GM23248 (cell line): ENCODE measurements around the gene FNDC1.
"Not testable (repeated sequence)": the region's sequence is repeated elsewhere in the genome, so short reads cannot be mapped to it uniquely, and the experiment has no call there.

ENCODE experiments used
- EZH2 ChIP-seq: fragments of 200-600 bp; sonication (generic); IDR thresholded peaks from 2 replicates; pipeline ENCODE4 v1.6.1; 2018; ENCODE audit warnings: antibody characterized with exemption, mild to moderate bottlenecking; ENCODE audit not compliant: insufficient read depth, poor library complexity, severe bottlenecking
- EZH2phosphoT487 ChIP-seq: fragments of 200-600 bp; sonication (generic); IDR thresholded peaks from 2 replicates; pipeline ENCODE4 v1.6.1; 2018; ENCODE audit warnings: antibody characterized with exemption, moderate library complexity, mild to moderate bottlenecking, low read depth; ENCODE audit not compliant: insufficient read depth

- TF ChIP-seq EZH2phosphoT487, EZH2: not testable (repeated sequence)
Measured at GRCh38 chr6:159123831-159124230, 45.4 kb upstream of the FNDC1 start.
